ENCODE measurements around the gene ASB1. TPM values are rescaled to one million over a fixed set of nuclear protein-coding genes. Genes with fewer than 3 reads are reported as not detected.

The ASB1 gene
- total and polyA plus RNA-seq, 10 of the 15 experiments (the other 5 are each of a cell fraction or from before 2014, with no cell fraction given), result 5.2 to 31.2 (median 25.8) TPM

DNA sequence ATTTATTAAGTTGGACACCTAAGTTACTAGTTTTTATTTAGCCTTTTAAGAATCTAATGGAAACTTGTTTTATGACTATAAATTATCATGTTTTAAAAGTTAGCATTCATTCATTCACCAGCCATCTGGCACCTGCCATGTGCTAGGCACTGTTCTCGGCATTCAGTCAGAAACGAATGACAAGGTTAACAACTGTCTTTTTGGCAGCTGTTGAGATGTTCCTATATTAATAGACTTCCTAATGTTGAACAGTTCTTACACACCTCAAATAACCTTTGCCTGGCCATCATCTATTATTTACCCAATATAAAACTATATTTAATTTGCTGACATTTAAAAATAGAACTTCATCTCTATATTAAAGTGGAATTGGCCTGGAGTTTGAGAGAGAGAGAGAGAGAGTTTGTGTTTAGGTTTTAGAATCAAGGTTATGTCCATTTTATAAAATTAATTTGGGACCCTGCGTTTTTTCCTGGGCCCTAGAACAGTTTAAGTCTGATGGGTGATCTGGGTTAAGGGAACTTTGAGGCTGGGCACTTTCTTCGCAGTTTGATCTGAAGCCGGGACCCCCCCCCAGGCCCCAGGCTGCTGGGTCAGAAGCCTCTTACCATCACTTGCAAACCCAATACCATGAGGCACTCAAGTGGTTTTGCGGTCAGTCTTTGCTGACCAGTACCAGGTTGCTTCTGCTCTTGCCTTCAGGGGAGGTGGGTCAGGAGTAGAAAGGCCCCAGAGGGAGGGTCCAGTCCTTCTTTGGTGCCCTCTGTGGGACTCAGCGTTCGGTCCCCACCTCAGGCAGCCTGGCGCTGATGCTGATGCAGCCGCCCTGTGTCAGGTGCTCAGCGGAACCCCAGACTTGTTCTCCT lies 48.3 kb upstream of the ASB1 start:
- no peak overlapping the region for H2AFZ ChIP-seq (ENCODE audit: control insufficient read depth, low read depth, low read length)
- H3K27ac ChIP-seq (ENCODE audit: control insufficient read depth, insufficient read depth), result no peak overlapping the region
- H3K4me1 ChIP-seq (ENCODE audit: control insufficient read depth, insufficient read depth, low read length), result peaks cover 8% of the 10 kb centered on the region
- intact Hi-C loops (cut with micrococcal nuclease; ENCODE audit: unreplicated experiment) (no loop called here), in situ Hi-C loops (cut with MboI) (no loop called here)
- H3K9me3 ChIP-seq (replicated peaks; ENCODE audit: control insufficient read depth, insufficient read depth, low read length), result no peaks in the 10 kb centered on the region
- H3K79me2 ChIP-seq (ENCODE audit: control insufficient read depth, insufficient read depth, low read length), result no peaks in the 10 kb centered on the region
- DNase-seq (ENCODE audit: low read depth, low spot score) (no peak), ATAC-seq (no peak), FAIRE-seq (no peak)
- RAD21 ChIA-PET (ENCODE audit: unreplicated experiment), result no interaction called here
- POLR2A ChIA-PET, result interaction anchor here (0.6 kb wide), 1 partner anchor 121 kb away, joined by 3 read pairs; no protein-coding TSS in a partner anchor
- H3K4me3 ChIP-seq, result no peak overlapping the region
- no TSS peak for BruUV-seq (replicated peaks)
- H3K36me3 ChIP-seq (ENCODE audit: control insufficient read depth in 2 of 2, insufficient read depth in 2 of 2, low read length in 1 of 2), result no peaks in the 10 kb centered on the region
- H3K9ac ChIP-seq (ENCODE audit: control insufficient read depth, insufficient read depth, low read length), result no peak overlapping the region
- H3K27me3 ChIP-seq (replicated peaks in 1 of 2; ENCODE audit: control insufficient read depth in 2 of 2, insufficient read depth in 2 of 2, low read length in 1 of 2), result no peaks in the 10 kb centered on the region
- H3K4me2 ChIP-seq (ENCODE audit: control insufficient read depth, insufficient read depth), result no peak overlapping the region
- H4K20me1 ChIP-seq (ENCODE audit: control insufficient read depth, insufficient read depth), result no peaks in the 10 kb centered on the region
- CTCF ChIA-PET, result no interaction called here
- WGBS (ENCODE audit: insufficient coverage, insufficient replicate concordance, low lambda C conversion rate, missing lambda C conversion rate), result 91% methylated on average over 11 of the region's 11 CpGs
- SMC1A ChIA-PET (ENCODE audit: uncharacterized antibody, unreplicated experiment), result interaction anchor here (0.6 kb wide), 1 partner anchor 16 kb away, joined by 3 read pairs; no protein-coding TSS in a partner anchor
- TF ChIP-seq, protein P1, sequence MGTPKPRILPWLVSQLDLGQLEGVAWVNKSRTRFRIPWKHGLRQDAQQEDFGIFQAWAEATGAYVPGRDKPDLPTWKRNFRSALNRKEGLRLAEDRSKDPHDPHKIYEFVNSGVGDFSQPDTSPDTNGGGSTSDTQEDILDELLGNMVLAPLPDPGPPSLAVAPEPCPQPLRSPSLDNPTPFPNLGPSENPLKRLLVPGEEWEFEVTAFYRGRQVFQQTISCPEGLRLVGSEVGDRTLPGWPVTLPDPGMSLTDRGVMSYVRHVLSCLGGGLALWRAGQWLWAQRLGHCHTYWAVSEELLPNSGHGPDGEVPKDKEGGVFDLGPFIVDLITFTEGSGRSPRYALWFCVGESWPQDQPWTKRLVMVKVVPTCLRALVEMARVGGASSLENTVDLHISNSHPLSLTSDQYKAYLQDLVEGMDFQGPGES (IDR thresholded peaks at IDR 0.05), result no peak
- TF ChIP-seq NR2C2 (IDR thresholded peaks at IDR 0.05; ENCODE audit: borderline replicate concordance, control insufficient read depth, insufficient read length, low read depth) (no peak), RAD21 (IDR thresholded peaks at IDR 0.05; ENCODE audit: insufficient read depth, low read depth, low read length) (no peak)
- TF ChIP-seq, protein P2, sequence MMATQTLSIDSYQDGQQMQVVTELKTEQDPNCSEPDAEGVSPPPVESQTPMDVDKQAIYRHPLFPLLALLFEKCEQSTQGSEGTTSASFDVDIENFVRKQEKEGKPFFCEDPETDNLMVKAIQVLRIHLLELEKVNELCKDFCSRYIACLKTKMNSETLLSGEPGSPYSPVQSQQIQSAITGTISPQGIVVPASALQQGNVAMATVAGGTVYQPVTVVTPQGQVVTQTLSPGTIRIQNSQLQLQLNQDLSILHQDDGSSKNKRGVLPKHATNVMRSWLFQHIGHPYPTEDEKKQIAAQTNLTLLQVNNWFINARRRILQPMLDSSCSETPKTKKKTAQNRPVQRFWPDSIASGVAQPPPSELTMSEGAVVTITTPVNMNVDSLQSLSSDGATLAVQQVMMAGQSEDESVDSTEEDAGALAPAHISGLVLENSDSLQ (IDR thresholded peaks at IDR 0.05), result no peak
- TF ChIP-seq, protein P3, sequence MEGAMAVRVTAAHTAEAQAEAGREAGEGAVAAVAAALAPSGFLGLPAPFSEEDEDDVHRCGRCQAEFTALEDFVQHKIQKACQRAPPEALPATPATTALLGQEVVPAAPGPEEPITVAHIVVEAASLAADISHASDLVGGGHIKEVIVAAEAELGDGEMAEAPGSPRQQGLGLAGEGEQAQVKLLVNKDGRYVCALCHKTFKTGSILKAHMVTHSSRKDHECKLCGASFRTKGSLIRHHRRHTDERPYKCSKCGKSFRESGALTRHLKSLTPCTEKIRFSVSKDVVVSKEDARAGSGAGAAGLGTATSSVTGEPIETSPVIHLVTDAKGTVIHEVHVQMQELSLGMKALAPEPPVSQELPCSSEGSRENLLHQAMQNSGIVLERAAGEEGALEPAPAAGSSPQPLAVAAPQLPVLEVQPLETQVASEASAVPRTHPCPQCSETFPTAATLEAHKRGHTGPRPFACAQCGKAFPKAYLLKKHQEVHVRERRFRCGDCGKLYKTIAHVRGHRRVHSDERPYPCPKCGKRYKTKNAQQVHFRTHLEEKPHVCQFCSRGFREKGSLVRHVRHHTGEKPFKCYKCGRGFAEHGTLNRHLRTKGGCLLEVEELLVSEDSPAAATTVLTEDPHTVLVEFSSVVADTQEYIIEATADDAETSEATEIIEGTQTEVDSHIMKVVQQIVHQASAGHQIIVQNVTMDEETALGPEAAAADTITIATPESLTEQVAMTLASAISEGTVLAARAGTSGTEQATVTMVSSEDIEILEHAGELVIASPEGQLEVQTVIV (IDR thresholded peaks at IDR 0.05; ENCODE audit: borderline replicate concordance, partially characterized antibody), result no peak
- TF ChIP-seq, protein P4, sequence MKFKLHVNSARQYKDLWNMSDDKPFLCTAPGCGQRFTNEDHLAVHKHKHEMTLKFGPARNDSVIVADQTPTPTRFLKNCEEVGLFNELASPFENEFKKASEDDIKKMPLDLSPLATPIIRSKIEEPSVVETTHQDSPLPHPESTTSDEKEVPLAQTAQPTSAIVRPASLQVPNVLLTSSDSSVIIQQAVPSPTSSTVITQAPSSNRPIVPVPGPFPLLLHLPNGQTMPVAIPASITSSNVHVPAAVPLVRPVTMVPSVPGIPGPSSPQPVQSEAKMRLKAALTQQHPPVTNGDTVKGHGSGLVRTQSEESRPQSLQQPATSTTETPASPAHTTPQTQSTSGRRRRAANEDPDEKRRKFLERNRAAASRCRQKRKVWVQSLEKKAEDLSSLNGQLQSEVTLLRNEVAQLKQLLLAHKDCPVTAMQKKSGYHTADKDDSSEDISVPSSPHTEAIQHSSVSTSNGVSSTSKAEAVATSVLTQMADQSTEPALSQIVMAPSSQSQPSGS (IDR thresholded peaks at IDR 0.05; ENCODE audit: low read length), result no peak
- TF ChIP-seq, protein P5, sequence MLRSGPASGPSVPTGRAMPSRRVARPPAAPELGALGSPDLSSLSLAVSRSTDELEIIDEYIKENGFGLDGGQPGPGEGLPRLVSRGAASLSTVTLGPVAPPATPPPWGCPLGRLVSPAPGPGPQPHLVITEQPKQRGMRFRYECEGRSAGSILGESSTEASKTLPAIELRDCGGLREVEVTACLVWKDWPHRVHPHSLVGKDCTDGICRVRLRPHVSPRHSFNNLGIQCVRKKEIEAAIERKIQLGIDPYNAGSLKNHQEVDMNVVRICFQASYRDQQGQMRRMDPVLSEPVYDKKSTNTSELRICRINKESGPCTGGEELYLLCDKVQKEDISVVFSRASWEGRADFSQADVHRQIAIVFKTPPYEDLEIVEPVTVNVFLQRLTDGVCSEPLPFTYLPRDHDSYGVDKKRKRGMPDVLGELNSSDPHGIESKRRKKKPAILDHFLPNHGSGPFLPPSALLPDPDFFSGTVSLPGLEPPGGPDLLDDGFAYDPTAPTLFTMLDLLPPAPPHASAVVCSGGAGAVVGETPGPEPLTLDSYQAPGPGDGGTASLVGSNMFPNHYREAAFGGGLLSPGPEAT (IDR thresholded peaks at IDR 0.05; ENCODE audit: low read depth), result no peak
- TF ChIP-seq, protein P6, sequence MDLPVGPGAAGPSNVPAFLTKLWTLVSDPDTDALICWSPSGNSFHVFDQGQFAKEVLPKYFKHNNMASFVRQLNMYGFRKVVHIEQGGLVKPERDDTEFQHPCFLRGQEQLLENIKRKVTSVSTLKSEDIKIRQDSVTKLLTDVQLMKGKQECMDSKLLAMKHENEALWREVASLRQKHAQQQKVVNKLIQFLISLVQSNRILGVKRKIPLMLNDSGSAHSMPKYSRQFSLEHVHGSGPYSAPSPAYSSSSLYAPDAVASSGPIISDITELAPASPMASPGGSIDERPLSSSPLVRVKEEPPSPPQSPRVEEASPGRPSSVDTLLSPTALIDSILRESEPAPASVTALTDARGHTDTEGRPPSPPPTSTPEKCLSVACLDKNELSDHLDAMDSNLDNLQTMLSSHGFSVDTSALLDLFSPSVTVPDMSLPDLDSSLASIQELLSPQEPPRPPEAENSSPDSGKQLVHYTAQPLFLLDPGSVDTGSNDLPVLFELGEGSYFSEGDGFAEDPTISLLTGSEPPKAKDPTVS (IDR thresholded peaks at IDR 0.05; ENCODE audit: low read depth, low read length), result no peak

Data from GM12878 (cell line).